GM21825 (cell line): ENCODE data around the gene MAML2.
A peak's percentile ranks its signal among the peaks of the same experiment; 100 is the strongest.

Experiments
- ATAC-seq: cut with Tn5 transposase; IDR thresholded peaks from one replicate; pipeline ENCODE4 v1.9.1; 2021; ENCODE audit warnings: mild to moderate bottlenecking, moderate library complexity; ENCODE audit not compliant: unreplicated experiment

MAML2 gene

GRCh38 chr11:96339706-96340554 is 3.1 kb downstream of the MAML2 start:
- no peak for ATAC-seq

- peak; percentile 43 for ATAC-seq
These were observed 3.9 kb downstream of the MAML2 start for GRCh38 chr11:96338910-96339705.

- ATAC-seq: peak; percentile 35
These were observed 5.2 kb downstream of the MAML2 start for GRCh38 chr11:96337541-96338431.

GRCh38 chr11:96335388-96335787 is 7.6 kb downstream of the MAML2 start:
- ATAC-seq: no peak

- ATAC-seq: no peak
These were observed 8.8 kb downstream of the MAML2 start for GRCh38 chr11:96334219-96334618.

- ATAC-seq: no peak
These were observed 9.7 kb downstream of the MAML2 start for GRCh38 chr11:96333191-96333719.

- ATAC-seq: no peak
These were observed 10.7 kb downstream of the MAML2 start for GRCh38 chr11:96332126-96332771.

- no peak for ATAC-seq
These were observed 11.3 kb downstream of the MAML2 start for GRCh38 chr11:96331699-96332116.

GRCh38 chr11:96330511-96330859 is 12.5 kb downstream of the MAML2 start:
- no peak for ATAC-seq

- no peak for ATAC-seq
These were observed 13.0 kb downstream of the MAML2 start for GRCh38 chr11:96329855-96330510.

- no peak for ATAC-seq
These were observed 13.6 kb downstream of the MAML2 start for GRCh38 chr11:96329419-96329818.

GRCh38 chr11:96328395-96329010 is 14.5 kb downstream of the MAML2 start:
- no peak for ATAC-seq

GRCh38 chr11:96326959-96327358 is 16.0 kb downstream of the MAML2 start:
- no peak for ATAC-seq

GRCh38 chr11:96324912-96325311 is 18.1 kb downstream of the MAML2 start:
- ATAC-seq: no peak

GRCh38 chr11:96323642-96323985 is 19.4 kb downstream of the MAML2 start:
- no peak for ATAC-seq

GRCh38 chr11:96322775-96323641 is 20.0 kb downstream of the MAML2 start:
- ATAC-seq: no peak

GRCh38 chr11:96321091-96321490 is 21.9 kb downstream of the MAML2 start:
- no peak for ATAC-seq

GRCh38 chr11:96319898-96320656 is 22.9 kb downstream of the MAML2 start:
- ATAC-seq: no peak
